GM12891 (cell line): ENCODE results near the gene BAHD1.

Experiments
- DNase-seq: peaks from one replicate; pipeline ENCODE4 v3.0.0; 2011; ENCODE audit warnings: low spot score; ENCODE audit not compliant: insufficient read length
- FAIRE-seq: peaks from 2 replicates; lab custom pipeline; 2011; peaks lifted over from hg19 to GRCh38; lab: Jason Lieb, UNC
- PAX5 ChIP-seq: IDR thresholded peaks from 2 replicates; pipeline ENCODE4 v1.6.1; 2011; ENCODE audit warnings: low read length, moderate library complexity, mild to moderate bottlenecking; ENCODE audit not compliant: insufficient read depth, severe bottlenecking
- POLR2A ChIP-seq: IDR thresholded peaks from 2 replicates; pipeline ENCODE4 v1.6.1; 2011; ENCODE audit warnings: low read depth, low read length, control low read depth
- POLR2AphosphoS5 ChIP-seq: IDR thresholded peaks from 2 replicates; pipeline ENCODE4 v1.6.1; 2011; ENCODE audit warnings: low read depth, low read length, control low read depth
- POU2F2 ChIP-seq: IDR thresholded peaks from 2 replicates; pipeline ENCODE4 v1.6.1; 2011; ENCODE audit warnings: low read depth, mild to moderate bottlenecking, control low read depth, low read length, moderate library complexity
- SPI1 ChIP-seq: IDR thresholded peaks from 2 replicates; pipeline ENCODE4 v1.6.1; 2011; ENCODE audit warnings: low read depth, low read length, control low read depth
- TAF1 ChIP-seq: IDR thresholded peaks from 2 replicates; pipeline ENCODE4 v1.6.1; 2011; ENCODE audit warnings: low read depth, low read length, control low read depth

BAHD1 gene

DNA sequence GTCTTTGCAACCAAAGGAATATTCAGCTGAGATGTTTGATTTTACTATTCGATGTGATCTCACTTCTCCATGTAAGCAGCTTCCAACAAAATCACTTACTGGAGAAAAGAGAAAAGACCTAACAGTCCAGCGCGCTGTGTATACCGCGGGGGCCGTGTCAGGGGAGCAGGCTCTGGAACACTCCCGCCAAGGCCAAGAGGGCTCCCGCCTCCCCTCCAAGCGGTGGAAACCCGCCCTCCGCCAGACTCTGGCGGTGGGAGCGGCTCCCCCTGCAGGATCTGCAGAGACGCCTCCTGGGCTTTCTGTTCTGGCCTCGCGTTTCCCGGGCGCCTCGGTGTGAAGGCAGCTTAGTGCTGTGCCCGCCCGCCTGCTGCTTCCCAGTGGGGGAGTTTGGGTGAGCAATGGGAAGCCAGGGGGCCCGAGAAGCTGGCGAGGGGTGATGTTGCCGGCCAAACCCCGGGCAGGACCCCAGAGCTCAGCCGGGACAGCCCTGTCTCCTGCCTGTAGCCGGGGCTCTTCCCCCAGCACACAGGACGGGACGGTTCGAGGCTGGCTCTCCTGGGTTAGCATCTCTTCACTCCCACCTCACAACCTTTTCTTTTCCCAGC lies 66.3 kb downstream of the BAHD1 start:
- FAIRE-seq (no peak), DNase-seq (peak; percentile 59)
- no peak for TF ChIP-seq SPI1
- no peak for TF ChIP-seq PAX5
- TF ChIP-seq TAF1 = no peak
- no peak for TF ChIP-seq POU2F2
- no peak for TF ChIP-seq POLR2A
- no peak for TF ChIP-seq POLR2AphosphoS5

DNA sequence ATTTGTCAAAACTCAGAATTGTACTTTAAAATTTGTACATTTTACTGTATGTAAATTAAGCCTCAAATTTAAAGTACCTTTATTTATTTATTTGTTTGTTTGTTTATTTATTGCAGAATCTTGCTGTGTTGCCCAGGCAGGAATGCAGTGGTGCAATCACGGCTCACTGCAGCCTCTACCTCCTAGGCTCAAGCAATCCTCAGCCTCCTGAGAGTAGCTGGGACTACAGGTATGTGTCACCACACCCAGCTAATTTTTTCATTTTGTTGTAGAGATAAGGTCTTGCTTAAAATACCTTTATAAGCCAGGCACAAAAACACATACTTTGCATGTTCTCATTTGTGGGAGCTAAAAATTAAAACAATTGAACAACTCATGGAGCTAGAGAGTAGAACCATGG lies 67.5 kb downstream of the BAHD1 start:
- TF ChIP-seq POLR2A = no peak
- no peak for TF ChIP-seq TAF1
- no peak for TF ChIP-seq SPI1
- no peak for TF ChIP-seq PAX5
- TF ChIP-seq POU2F2 = no peak
- no peak for TF ChIP-seq POLR2AphosphoS5
- FAIRE-seq (no peak), DNase-seq (no peak)

DNA sequence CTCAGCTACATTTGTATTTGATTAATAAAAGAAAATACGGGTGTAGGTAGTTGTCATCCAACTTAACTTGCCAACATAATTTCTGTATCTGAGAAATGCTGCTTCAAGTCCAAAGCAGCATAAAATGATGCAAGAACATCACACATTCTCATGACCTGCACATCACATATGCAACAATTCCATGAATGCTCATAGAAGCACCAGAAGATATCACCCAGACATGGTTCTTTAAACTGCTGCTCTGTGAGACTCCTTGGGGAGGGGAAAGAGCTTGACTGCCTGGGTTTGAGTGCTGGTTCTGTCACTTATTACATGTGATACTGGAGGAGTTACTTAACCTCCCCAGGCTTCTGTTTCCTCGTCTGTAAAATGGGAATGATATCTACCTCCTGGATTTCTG lies 69.4 kb downstream of the BAHD1 start:
- no peak for TF ChIP-seq POLR2AphosphoS5
- TF ChIP-seq POLR2A = no peak
- TF ChIP-seq PAX5 = no peak
- TF ChIP-seq TAF1 = no peak
- no peak for TF ChIP-seq POU2F2
- no peak for TF ChIP-seq SPI1
- FAIRE-seq = no peak
- no peak for DNase-seq

DNA sequence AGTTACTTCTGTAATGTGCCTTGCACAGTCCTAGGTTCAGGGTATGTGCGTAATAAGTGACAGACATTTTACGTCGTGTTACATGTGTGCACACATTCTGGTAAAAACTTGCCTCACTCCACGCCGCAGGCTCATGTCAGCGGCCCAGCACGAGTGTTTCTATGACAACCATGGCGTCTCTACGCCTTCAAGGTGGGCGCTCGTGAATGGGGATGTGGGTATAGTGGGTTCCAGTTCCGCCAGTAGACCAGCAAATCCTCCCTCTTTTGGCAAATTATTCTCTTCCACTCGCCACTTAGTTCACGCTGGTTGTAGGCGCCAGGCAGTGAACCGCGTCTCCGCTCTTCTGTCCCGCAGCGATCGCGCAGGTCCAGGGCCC lies 70.3 kb downstream of the BAHD1 start:
- no peak for DNase-seq
- TF ChIP-seq SPI1 = peak; percentile 45; the same call in 1 of the 2 replicates
- no peak for TF ChIP-seq POU2F2
- FAIRE-seq = peak; percentile 90

DNA sequence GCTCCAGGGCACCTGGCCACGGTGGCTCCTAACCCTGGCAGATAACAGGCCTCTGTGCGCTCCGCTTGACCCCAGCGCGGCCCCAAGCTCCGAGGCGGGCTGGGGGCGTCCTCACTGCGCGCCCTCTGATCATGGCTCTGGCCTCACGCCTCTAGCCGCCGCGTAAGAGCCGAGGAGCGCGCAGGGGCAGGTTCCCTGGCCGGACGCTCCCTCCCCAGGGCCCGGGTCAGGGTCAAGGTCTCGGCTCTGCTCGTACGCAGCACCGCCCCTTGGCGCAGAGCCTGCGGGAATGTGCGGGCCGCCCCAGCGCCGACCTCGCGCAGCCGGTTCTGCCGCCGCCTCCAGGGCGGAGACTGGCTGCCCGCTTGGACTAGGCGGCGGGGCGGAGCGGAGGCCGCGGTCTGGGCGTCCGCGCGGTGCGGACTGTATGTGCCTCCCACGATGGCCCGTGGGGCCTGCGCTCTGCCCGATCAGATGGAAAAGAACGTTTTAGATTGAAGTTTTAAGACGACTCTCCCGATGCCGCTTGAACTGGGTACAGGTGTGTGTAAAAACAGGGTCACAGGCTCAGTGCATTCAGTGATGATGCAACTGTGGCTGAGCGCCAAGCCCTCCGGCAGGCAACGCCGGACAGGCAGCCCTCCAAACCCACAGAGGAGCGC lies 70.8 kb downstream of the BAHD1 start:
- DNase-seq (peak; percentile 63), FAIRE-seq (no peak)
- TF ChIP-seq SPI1 = no peak
- no peak for TF ChIP-seq PAX5
- no peak for TF ChIP-seq POLR2AphosphoS5
- no peak for TF ChIP-seq POLR2A
- TF ChIP-seq POU2F2 = no peak
- TF ChIP-seq TAF1 = no peak

DNA sequence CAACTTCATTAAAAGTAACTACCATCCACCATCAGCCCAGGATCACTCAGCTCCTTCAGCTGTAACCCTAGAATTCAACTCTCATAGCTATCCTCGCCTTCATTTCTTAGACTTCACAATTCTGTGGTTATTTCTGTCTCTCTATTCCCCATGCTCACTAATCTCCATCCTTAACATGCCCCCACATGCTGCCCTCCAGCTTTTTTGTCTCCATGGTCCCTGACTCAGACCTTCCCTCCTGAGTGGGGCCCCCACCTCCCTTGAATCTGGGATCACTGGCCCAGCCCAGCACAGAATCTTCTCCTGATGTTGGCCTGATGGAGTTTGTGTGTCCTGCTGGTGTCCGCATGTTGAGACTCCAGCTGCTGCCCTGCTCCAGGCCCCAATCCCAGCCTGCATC lies 71.7 kb downstream of the BAHD1 start:
- DNase-seq (no peak), FAIRE-seq (no peak)

DNA sequence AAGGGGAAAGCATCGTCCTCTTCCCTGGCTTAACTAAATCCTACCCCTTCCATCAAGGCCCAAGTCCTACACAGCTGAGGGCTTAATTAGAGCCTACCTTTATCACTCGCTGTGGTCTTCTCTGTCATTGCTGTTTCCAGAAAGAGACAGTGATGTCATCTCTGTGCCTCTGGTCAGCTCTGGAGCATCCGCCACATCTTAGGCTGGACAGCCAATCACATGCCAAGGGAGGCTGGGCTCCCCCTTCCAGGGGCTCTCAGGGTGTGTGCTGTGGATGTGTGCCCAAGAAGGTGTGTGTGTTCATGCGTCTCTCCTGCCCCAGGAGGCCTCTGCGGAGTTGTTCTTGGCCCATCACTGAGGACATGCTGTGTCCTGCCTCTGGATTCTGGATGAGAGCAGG lies 72.9 kb downstream of the BAHD1 start:
- no peak for FAIRE-seq
- no peak for TF ChIP-seq POLR2A
- no peak for TF ChIP-seq TAF1
- TF ChIP-seq PAX5 = no peak
- no peak for TF ChIP-seq POLR2AphosphoS5
- no peak for TF ChIP-seq POU2F2
- no peak for TF ChIP-seq SPI1

More for the DNA sequence above, 71.7 kb downstream of the BAHD1 start:
- TF ChIP-seq PAX5 = no peak
- TF ChIP-seq POLR2AphosphoS5 = no peak
- no peak for TF ChIP-seq SPI1
- TF ChIP-seq TAF1 = no peak
- no peak for TF ChIP-seq POLR2A
- TF ChIP-seq POU2F2 = no peak

DNA sequence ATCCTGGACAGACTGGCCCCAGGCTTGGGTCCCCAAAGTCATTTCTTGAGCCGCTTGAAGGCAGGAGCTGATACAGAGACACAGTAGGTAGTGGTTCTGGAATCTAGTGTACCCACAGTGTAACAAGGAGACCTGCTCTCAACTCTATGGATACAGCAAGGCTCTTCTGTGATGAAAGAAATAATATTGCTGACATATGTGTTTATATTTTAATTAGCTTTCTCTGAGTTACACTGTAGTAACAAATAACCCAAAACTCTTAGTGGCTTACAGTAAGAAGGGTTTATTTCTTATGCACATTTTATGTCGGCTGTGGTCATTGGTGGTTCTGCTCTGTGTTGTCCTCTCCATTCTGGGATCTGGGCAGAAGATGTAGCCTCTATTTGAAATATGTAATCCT lies 75.6 kb downstream of the BAHD1 start:
- DNase-seq (no peak), FAIRE-seq (no peak)
- no peak for TF ChIP-seq SPI1
- TF ChIP-seq POU2F2 = no peak
- TF ChIP-seq POLR2A = no peak
- TF ChIP-seq PAX5 = no peak
- no peak for TF ChIP-seq POLR2AphosphoS5
- no peak for TF ChIP-seq TAF1

More for the DNA sequence above, 72.9 kb downstream of the BAHD1 start:
- no peak for DNase-seq
